ENCODE data around the gene SPATA24. TPM values are rescaled to one million over a fixed set of nuclear protein-coding genes. Genes with fewer than 3 reads are reported as not detected.

SPATA24 gene
- total RNA-seq, 1 experiment from 2014 or later = 1.4 TPM

- Histone ChIP-seq H3K4me3 (ENCODE audit: low read length) (no peak overlapping the region), H3K27ac (ENCODE audit: low read length) (no peak overlapping the region), H4K20me1 (ENCODE audit: low read length) (no peaks in the 10 kb centered on the region), H3K9me3 (ENCODE audit: low read length) (no peaks in the 10 kb centered on the region), H3K36me3 (ENCODE audit: low read depth, low read length) (no peaks in the 10 kb centered on the region), H3F3A (ENCODE audit: low read length, unreplicated experiment) (no peaks in the 10 kb centered on the region), H2AFZ (ENCODE audit: low read length) (no peak overlapping the region), H3K4me1 (ENCODE audit: insufficient read depth, low read length) (no peaks in the 10 kb centered on the region), H3K4me2 (ENCODE audit: low read length) (no peak overlapping the region), H3K27me3 (ENCODE audit: low read length) (no peaks in the 10 kb centered on the region), H3K9ac (ENCODE audit: low read length) (no peak overlapping the region), H3K79me2 (ENCODE audit: low read length) (no peaks in the 10 kb centered on the region), H3K9me2 (replicated peaks; ENCODE audit: low read length) (no peaks in the 10 kb centered on the region)
- BruUV-seq (replicated peaks) = no TSS peak
- ChIA-PET CTCF (interaction anchor here (0.6 to 1.2 kb wide), 8 partner anchors 10 to 211 kb away, joined by 3 to 4 read pairs (median 3); no protein-coding TSS in a partner anchor), POLR2A (ENCODE audit: unreplicated experiment) (interaction anchor here (0.5 kb wide), 1 partner anchor 80 kb away, joined by 6 read pairs; no protein-coding TSS in a partner anchor)
- intact Hi-C loops (cut with micrococcal nuclease) = loop anchor here (1.0 kb wide), 1 partner anchor 91 kb away; no protein-coding TSS in a partner anchor
- ATAC-seq (peak; percentile 74), DNase-seq (peak; percentile 76)
- TF ChIP-seq CTCF (conservative IDR thresholded peaks at IDR 0.05; ENCODE audit: low read depth, low read length) (peak; percentile 90), EZH2 (IDR thresholded peaks at IDR 0.05; ENCODE audit: low read length, unreplicated experiment) (no peak), EZH2phosphoT487 (IDR thresholded peaks at IDR 0.05; ENCODE audit: borderline replicate concordance, low read length) (no peak)
Measured at GRCh38 chr5:139422307-139422893, 18.5 kb upstream of the SPATA24 start.

GRCh38 chr5:139419226-139420192, 15.6 kb upstream of the SPATA24 start:
- no peaks in the 10 kb centered on the region for H4K20me1 ChIP-seq (ENCODE audit: low read length)
- POLR2A ChIA-PET (ENCODE audit: unreplicated experiment) = no interaction called here
- no peaks in the 10 kb centered on the region for H3K9me3 ChIP-seq (ENCODE audit: low read length)
- no peak overlapping the region for H3K27ac ChIP-seq (ENCODE audit: low read length)
- ATAC-seq (no peak), DNase-seq (no peak)
- H3F3A ChIP-seq (ENCODE audit: low read length, unreplicated experiment) = no peaks in the 10 kb centered on the region
- BruUV-seq (replicated peaks) = no TSS peak
- H2AFZ ChIP-seq (ENCODE audit: low read length) = no peak overlapping the region
- H3K36me3 ChIP-seq (ENCODE audit: low read depth, low read length) = no peaks in the 10 kb centered on the region
- H3K27me3 ChIP-seq (ENCODE audit: low read length) = no peaks in the 10 kb centered on the region
- no peak overlapping the region for H3K4me2 ChIP-seq (ENCODE audit: low read length)
- CTCF ChIA-PET = no interaction called here
- no peak overlapping the region for H3K4me3 ChIP-seq (ENCODE audit: low read length)
- H3K79me2 ChIP-seq (ENCODE audit: low read length) = no peaks in the 10 kb centered on the region
- TF ChIP-seq CTCF (conservative IDR thresholded peaks at IDR 0.05; ENCODE audit: low read depth, low read length) (no peak), EZH2 (IDR thresholded peaks at IDR 0.05; ENCODE audit: low read length, unreplicated experiment) (no peak), EZH2phosphoT487 (IDR thresholded peaks at IDR 0.05; ENCODE audit: borderline replicate concordance, low read length) (no peak)
- H3K9me2 ChIP-seq (replicated peaks; ENCODE audit: low read length) = no peaks in the 10 kb centered on the region
- intact Hi-C loops (cut with micrococcal nuclease) = no loop called here
- H3K4me1 ChIP-seq (ENCODE audit: insufficient read depth, low read length) = no peaks in the 10 kb centered on the region
- no peak overlapping the region for H3K9ac ChIP-seq (ENCODE audit: low read length)
